B cell (primary cell): Measurements from ENCODE around the gene TMEM203. TPM values are rescaled to one million over a fixed set of nuclear protein-coding genes. Genes with fewer than 3 reads are reported as not detected.

Source experiments
- ATAC-seq: fragments of 200-7000 bp; cut with Tn5 transposase; one replicate; pipeline ENCODE4 v1.10.0; 2021; ENCODE audit warnings: low read depth, mild to moderate bottlenecking, moderate number of reproducible peaks, moderate library complexity
- CTCF ChIA-PET: fragments of 350-600 bp; sonication (Branson Sonifier 250); formaldehyde crosslinking; loops from one replicate; lab custom pipeline; 2021; ENCODE audit warnings: antibody characterized with exemption, inconsistent platforms; lab: Charles Lee
- POLR2A ChIA-PET: fragments of 350-600 bp; sonication (Branson Sonifier 250); formaldehyde crosslinking; loops from one replicate; lab custom pipeline; 2021; ENCODE audit warnings: antibody characterized with exemption; lab: Charles Lee
- DNase-seq: peaks from one replicate; pipeline ENCODE4 v3.0.0; 2013
- H2AFZ ChIP-seq: 2 replicates; pipeline ENCODE4 v1.6.1; 2012; ENCODE audit warnings: mild to moderate bottlenecking, low read depth, low read length; ENCODE audit not compliant: insufficient read depth, poor library complexity, severe bottlenecking
- H3K27ac ChIP-seq, 2 donors: 1 replicate in 1 of 2; 2 replicates in 1 of 2; pipeline ENCODE4 v1.5.1; 2012 to 2013; ENCODE audit warnings: low read length in 2 of 2, mild to moderate bottlenecking in 2 of 2, moderate library complexity in 1 of 2
- H3K27me3 ChIP-seq, 4 experiments: fragments of 200-600 bp in 1 of 4; sonication (generic) in 1 of 4; replicated peaks in 1 of 4; 1 replicate in 2 of 4; 2 replicates in 2 of 4; pipeline versions ENCODE4 v1.6.1 to v1.7.0; 2013 to 2016; ENCODE audit warnings: low read length in 3 of 4, mild to moderate bottlenecking in 2 of 4, mixed read lengths in 1 of 4, moderate library complexity in 1 of 4; ENCODE audit not compliant: insufficient read depth in 4 of 4, control insufficient read depth in 3 of 4; ENCODE audit errors: control extremely low read depth in 1 of 4
- H3K36me3 ChIP-seq, 2 experiments: replicated peaks in 1 of 2; 1 replicate in 1 of 2; 2 replicates in 1 of 2; pipeline versions ENCODE4 v1.6.1 to v1.7.1; 2013; ENCODE audit warnings: low read length in 1 of 2; ENCODE audit not compliant: insufficient read depth in 2 of 2, control insufficient read depth in 1 of 2; ENCODE audit errors: control extremely low read depth in 1 of 2, extremely low read depth in 1 of 2
- H3K4me1 ChIP-seq, 2 donors: fragments of 200-600 bp in 1 of 2; sonication (generic) in 1 of 2; 1 replicate in 1 of 2; 2 replicates in 1 of 2; pipeline versions ENCODE4 v1.5.1 to v1.6.1; 2013 to 2017; ENCODE audit warnings: low read length in 2 of 2; ENCODE audit not compliant: control insufficient read depth in 2 of 2, insufficient read depth in 2 of 2
- H3K4me2 ChIP-seq: replicated peaks from 2 replicates; pipeline ENCODE3; 2012; ENCODE audit warnings: mild to moderate bottlenecking, low read depth, low read length; ENCODE audit not compliant: poor library complexity, severe bottlenecking
- H3K4me3 ChIP-seq, 5 experiments: fragments of 200-600 bp in 1 of 5; sonication (generic) in 1 of 5; 1 replicate in 3 of 5; 2 replicates in 2 of 5; pipeline versions ENCODE4 v1.5.1 to v1.7.0; 2011 to 2016; ENCODE audit warnings: low read length in 4 of 5, mild to moderate bottlenecking in 4 of 5, low read depth in 2 of 5, control low read depth in 1 of 5, moderate library complexity in 1 of 5; ENCODE audit not compliant: insufficient read depth in 1 of 5; ENCODE audit errors: control extremely low read depth in 1 of 5, extremely low read depth in 1 of 5
- H3K79me2 ChIP-seq: fragments of 200-600 bp; sonication (generic); one replicate; pipeline ENCODE4 v1.6.0; 2016; ENCODE audit warnings: low read length; ENCODE audit not compliant: control insufficient read depth, insufficient read depth
- H3K9ac ChIP-seq: fragments of 200-600 bp; sonication (generic); 2 replicates; pipeline ENCODE4 v1.6.1; 2017; ENCODE audit warnings: mild to moderate bottlenecking, low read length, moderate library complexity
- H3K9me3 ChIP-seq, 3 donors: one replicate each; pipeline versions ENCODE4 v1.6.1 to v1.7.1; 2013; ENCODE audit warnings: low read length in 2 of 3; ENCODE audit not compliant: control insufficient read depth in 2 of 3, insufficient read depth in 1 of 3; ENCODE audit errors: control extremely low read depth in 1 of 3
- H4K20me1 ChIP-seq: 2 replicates; pipeline ENCODE4 v1.6.0; 2012; ENCODE audit warnings: mild to moderate bottlenecking, low read length; ENCODE audit not compliant: insufficient read depth, control insufficient read depth, poor library complexity, severe bottlenecking
- H3K27ac Mint-ChIP-seq: one replicate; pipeline ENCODE4 v1.8.0; 2021; ENCODE audit warnings: mixed read lengths
- H3K27me3 Mint-ChIP-seq: one replicate; pipeline ENCODE4 v1.8.0; 2021; ENCODE audit warnings: mixed read lengths
- H3K4me1 Mint-ChIP-seq: one replicate; pipeline ENCODE4 v1.8.0; 2021; ENCODE audit warnings: mixed read lengths
- H3K4me3 Mint-ChIP-seq: one replicate; pipeline ENCODE4 v1.8.0; 2021; ENCODE audit warnings: mixed read lengths
- H3K9me3 Mint-ChIP-seq: one replicate; pipeline ENCODE4 v1.8.0; 2022; ENCODE audit warnings: mixed read lengths; ENCODE audit not compliant: insufficient read depth
- EZH2 ChIP-seq: IDR thresholded peaks from 2 replicates; pipeline ENCODE4 v1.6.1; 2012; ENCODE audit warnings: borderline replicate concordance, low read depth, mild to moderate bottlenecking, moderate library complexity, low read length; ENCODE audit not compliant: insufficient read depth, poor library complexity, severe bottlenecking
- WGBS: methylation state at CpG from one replicate; pipeline ENCODE4 v1.1.5; 2013; ENCODE audit warnings: missing lambda C conversion rate; ENCODE audit not compliant: insufficient coverage; 5-methylcytosine and 5-hydroxymethylcytosine counted together
- intact Hi-C: fragments of 100-400 bp; cut with micrococcal nuclease; formaldehyde crosslinking; loops from one replicate; pipeline ENCODE4 v1.10.0; 2022
- polyA plus RNA-seq: library from polyadenylated mRNA; depleted of rRNA; stranded (reverse); fragments of >200 nt; gene quantifications from 2 replicates; pipeline ENCODE4 v1.2.3, GENCODE V29; 2012
- total RNA-seq, 2 donors: library from RNA; stranded (reverse); fragments of 120-200 nt in 1 of 2; gene quantifications; 1 replicate in 1 of 2; 2 replicates in 1 of 2; pipeline versions ENCODE4 v1.2.3 to v1.2.4, GENCODE V29; 2013 to 2022
- TF ChIP-seq, protein P1 (sequence below): fragments of 200-600 bp; IDR thresholded peaks from one replicate; pipeline ENCODE4 v1.8.0; 2022; ENCODE audit warnings: antibody characterized with exemption, mild to moderate bottlenecking

Gene TMEM203
- total and polyA plus RNA-seq, 2 donors (not counting 1 experiment from before 2014, with no cell fraction given), result 20.6 to 35.7 TPM

DNA sequence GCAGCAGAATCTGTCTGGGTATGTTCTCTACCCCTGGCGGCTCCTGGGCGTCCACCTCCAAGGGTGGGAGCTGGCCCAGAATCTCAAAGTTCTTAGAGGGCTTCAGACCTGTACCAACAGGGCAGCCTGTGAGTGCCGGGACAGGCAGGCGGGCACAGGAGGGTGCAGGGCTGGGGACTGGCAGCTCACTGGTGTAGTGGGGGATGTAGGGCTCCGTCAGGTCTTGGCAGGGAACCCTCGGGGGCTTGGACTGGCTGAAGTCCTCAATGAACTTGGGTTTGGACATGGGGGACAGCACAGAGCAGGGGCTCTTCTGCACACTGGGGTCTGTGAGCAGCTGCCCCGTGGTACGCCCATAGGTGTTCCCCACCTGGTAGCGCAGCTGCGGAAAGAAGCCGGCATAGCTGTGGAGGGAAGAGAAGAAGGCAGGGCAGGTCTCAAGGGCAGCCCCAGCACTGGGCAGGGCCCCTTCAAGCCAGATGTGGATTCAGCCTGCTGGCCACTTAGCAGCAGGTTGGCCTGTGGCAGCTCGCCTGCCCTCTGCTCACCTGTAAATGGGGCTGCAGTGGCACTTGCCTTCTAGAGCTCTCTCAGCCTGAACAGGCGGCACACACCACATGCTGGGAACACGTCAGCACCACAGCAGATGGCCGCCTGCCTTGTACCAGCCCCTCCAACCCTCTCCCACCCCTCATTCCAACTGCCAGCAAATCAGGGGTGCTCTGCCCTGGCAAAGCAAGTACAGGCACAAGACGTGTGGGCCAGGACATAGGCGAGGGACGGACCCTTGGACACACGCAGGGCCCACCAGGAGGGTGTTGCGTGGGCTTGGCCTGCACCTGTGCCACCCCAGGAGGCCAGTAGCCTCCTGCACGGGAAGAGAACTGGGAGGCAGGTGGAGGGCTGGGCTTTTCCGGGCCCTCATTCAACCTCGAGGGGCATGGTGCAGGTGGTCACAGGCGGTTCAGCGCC, 40.3 kb upstream of the TMEM203 start:
- Histone ChIP-seq H3K27me3 (no peaks in the 10 kb centered on the region), H3K27ac (no peak overlapping the region), H3K4me1 (peaks cover 11 to 12% of the 10 kb centered on the region in 2 donors), H3K4me2 (no peak overlapping the region), H3K79me2 (peaks cover 32% of the 10 kb centered on the region), H3K9ac (no peak overlapping the region), H3K36me3 (peaks cover 0 to 20% of the 10 kb centered on the region in 2 experiments), H4K20me1 (peaks cover 28% of the 10 kb centered on the region), H3K4me3 (no peak overlapping the region), H2AFZ (no peak overlapping the region), H3K9me3 (no peaks in the 10 kb centered on the region)
- ChIA-PET POLR2A (interaction anchor here (0.6 kb wide), 3 partner anchors 38 to 202 kb away, joined by 3 to 5 read pairs (median 3); partner anchors contain the start of gene MAN1B1), CTCF (interaction anchor here (0.8 to 1.1 kb wide), 2 partner anchors 113 to 199 kb away, joined by 3 read pairs; no protein-coding TSS in a partner anchor)
- 94% methylated on average over 25 of the region's 25 CpGs for WGBS
- Mint-ChIP-seq H3K27ac (no peak overlapping the region), H3K4me3 (no peak overlapping the region), H3K27me3 (no peaks in the 10 kb centered on the region), H3K4me1 (peaks cover 22% of the 10 kb centered on the region), H3K9me3 (no peaks in the 10 kb centered on the region)
- TF ChIP-seq, protein P1, sequence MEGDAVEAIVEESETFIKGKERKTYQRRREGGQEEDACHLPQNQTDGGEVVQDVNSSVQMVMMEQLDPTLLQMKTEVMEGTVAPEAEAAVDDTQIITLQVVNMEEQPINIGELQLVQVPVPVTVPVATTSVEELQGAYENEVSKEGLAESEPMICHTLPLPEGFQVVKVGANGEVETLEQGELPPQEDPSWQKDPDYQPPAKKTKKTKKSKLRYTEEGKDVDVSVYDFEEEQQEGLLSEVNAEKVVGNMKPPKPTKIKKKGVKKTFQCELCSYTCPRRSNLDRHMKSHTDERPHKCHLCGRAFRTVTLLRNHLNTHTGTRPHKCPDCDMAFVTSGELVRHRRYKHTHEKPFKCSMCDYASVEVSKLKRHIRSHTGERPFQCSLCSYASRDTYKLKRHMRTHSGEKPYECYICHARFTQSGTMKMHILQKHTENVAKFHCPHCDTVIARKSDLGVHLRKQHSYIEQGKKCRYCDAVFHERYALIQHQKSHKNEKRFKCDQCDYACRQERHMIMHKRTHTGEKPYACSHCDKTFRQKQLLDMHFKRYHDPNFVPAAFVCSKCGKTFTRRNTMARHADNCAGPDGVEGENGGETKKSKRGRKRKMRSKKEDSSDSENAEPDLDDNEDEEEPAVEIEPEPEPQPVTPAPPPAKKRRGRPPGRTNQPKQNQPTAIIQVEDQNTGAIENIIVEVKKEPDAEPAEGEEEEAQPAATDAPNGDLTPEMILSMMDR, result no peak
- no peak for TF ChIP-seq EZH2
- no peak for ATAC-seq
- intact Hi-C loops, result no loop called here
- DNase-seq, result no peak
